ENCODE results near the gene KNSTRN.

DNA sequence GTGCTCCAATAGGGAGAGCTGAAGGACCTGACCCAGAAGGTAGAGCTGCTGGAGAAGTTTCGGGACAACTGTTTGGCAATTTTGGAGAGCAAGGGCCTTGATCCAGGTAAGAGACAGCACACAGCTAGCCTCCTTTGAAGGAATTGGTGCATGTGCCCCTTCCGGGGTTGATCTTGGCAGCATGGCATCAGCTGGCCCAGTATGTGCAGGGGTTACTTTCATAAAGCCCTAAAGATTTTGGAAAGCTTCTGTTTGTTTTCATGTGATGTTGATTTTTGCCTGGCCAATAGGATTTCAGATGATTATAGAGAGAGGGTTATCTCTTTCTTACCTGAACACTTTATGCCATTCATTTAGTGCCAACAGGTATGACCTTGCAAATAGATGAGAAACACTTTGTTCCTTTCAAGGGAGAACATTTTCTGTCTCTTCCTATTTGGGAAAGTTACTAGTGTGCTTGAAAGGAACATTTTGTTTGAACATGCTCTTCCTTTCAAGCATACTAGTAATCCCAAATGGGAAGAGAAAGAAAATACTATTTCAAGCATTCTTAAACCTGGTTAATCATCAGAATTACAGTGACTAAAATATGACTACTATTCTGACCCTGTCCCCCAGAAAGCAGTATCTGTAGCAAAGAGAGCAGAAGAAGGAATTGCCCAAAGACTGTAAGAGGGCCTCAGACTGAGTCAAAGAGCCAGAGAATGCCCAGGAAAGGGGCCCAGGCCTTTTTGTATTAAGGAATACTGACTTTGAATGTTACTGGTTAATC is 7.5 kb downstream of the KNSTRN start:
- TF ChIP-seq, protein P1, sequence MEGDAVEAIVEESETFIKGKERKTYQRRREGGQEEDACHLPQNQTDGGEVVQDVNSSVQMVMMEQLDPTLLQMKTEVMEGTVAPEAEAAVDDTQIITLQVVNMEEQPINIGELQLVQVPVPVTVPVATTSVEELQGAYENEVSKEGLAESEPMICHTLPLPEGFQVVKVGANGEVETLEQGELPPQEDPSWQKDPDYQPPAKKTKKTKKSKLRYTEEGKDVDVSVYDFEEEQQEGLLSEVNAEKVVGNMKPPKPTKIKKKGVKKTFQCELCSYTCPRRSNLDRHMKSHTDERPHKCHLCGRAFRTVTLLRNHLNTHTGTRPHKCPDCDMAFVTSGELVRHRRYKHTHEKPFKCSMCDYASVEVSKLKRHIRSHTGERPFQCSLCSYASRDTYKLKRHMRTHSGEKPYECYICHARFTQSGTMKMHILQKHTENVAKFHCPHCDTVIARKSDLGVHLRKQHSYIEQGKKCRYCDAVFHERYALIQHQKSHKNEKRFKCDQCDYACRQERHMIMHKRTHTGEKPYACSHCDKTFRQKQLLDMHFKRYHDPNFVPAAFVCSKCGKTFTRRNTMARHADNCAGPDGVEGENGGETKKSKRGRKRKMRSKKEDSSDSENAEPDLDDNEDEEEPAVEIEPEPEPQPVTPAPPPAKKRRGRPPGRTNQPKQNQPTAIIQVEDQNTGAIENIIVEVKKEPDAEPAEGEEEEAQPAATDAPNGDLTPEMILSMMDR (IDR thresholded peaks at IDR 0.05): no peak
- TF ChIP-seq POLR2A (IDR thresholded peaks at IDR 0.05): no peak
